ENCODE data around the gene SPRED1.
A peak's percentile ranks its signal among the peaks of the same experiment; 100 is the strongest.
"Not testable (repeated sequence)": the region's sequence is repeated elsewhere in the genome, so short reads cannot be mapped to it uniquely, and the experiment has no call there.

Gene SPRED1

DNA sequence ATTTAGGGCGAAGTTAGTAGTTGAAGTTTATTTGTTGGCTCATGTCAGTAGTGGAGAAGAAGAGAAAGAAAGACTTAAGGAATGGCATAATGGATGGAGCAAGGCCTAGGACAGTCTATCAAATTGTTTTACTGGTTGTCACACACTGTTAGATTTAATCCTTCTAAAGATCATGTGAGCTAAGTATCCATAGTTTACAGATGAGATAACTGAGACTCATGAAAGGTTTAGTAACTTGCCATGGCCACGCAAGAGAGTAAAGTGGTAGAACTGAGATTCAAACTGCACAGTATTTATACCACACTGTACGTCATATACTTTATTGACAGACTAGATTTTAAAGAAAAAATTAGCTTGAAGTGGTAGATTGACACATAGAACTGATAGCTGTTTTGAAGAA is 11.4 kb downstream of the SPRED1 start:
- Histone ChIP-seq H3K4me3 (ENCODE audit: low read length) (no peak overlapping the region), H3K9me3 (replicated peaks; ENCODE audit: low read length) (no peaks in the 10 kb centered on the region), H3K4me2 (ENCODE audit: low read length) (peak overlapping the region; percentile 22), H3K9ac (ENCODE audit: low read depth, low read length) (no peak overlapping the region), H3K27me3 (ENCODE audit: control insufficient read depth, insufficient read depth, low read length) (no peaks in the 10 kb centered on the region), H3K36me3 (ENCODE audit: insufficient read depth, low read length) (no peaks in the 10 kb centered on the region), H3K4me1 (ENCODE audit: control insufficient read depth, insufficient read depth, low read length) (peaks cover 51% of the 10 kb centered on the region)

DNA sequence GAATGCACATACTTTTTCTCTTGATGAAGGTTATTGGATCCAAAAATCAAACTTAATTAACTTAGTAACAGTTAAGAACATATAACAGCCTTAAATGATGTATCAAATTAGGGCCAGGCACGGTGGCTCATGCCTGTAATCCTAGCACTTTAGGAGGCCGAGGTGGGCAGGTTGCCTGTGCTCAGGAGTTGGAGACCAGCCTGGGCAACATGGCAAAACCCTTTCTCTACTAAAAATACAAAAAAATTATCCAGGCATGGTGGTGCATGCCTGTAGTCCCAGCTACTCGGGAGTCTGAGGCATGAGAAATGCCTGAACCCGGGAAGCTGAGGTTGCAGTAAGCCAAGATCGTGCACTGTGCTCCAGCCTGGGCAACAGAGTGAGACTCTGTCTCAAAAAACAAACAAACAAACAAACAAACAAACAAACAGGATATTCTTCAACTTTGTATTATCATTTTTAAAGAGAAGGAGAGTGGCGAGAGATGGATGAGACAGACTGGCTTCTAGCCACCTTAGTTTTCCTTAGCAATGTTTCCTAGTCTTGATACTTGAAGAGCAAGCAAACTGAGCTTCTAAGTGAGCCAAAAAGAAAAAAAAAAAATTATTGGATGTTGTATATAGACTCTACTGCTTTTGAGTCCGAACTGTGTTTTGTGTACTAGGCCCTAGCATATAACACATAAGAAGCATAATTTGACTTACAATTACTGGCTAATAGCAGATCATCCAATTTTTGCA is 13.8 kb downstream of the SPRED1 start:
- Histone ChIP-seq H3K4me2 (ENCODE audit: low read length) (peak overlapping the region; percentile 76), H3K27me3 (ENCODE audit: control insufficient read depth, insufficient read depth, low read length) (no peaks in the 10 kb centered on the region), H3K4me3 (ENCODE audit: low read length) (peak overlapping the region; percentile 55), H3K4me1 (ENCODE audit: control insufficient read depth, insufficient read depth, low read length) (peaks cover 43% of the 10 kb centered on the region), H3K9ac (ENCODE audit: low read depth, low read length) (peak overlapping the region; percentile 52), H3K36me3 (ENCODE audit: insufficient read depth, low read length) (no peaks in the 10 kb centered on the region), H3K9me3 (replicated peaks; ENCODE audit: low read length) (no peaks in the 10 kb centered on the region)

- peaks cover 43% of the 10 kb centered on the region for H3K4me1 ChIP-seq (ENCODE audit: control insufficient read depth, insufficient read depth, low read length)
- peak overlapping the region; percentile 52 for H3K9ac ChIP-seq (ENCODE audit: low read depth, low read length)
- no peaks in the 10 kb centered on the region for H3K27me3 ChIP-seq (ENCODE audit: control insufficient read depth, insufficient read depth, low read length)
- peak overlapping the region; percentile 55 for H3K4me3 ChIP-seq (ENCODE audit: low read length)
- H3K9me3 ChIP-seq (replicated peaks; ENCODE audit: low read length) = no peaks in the 10 kb centered on the region
- H3K4me2 ChIP-seq (ENCODE audit: low read length) = peak overlapping the region; percentile 76
- H3K36me3 ChIP-seq (ENCODE audit: insufficient read depth, low read length) = no peaks in the 10 kb centered on the region
Measured at GRCh38 chr15:38267421-38268022, 14.9 kb downstream of the SPRED1 start.

DNA sequence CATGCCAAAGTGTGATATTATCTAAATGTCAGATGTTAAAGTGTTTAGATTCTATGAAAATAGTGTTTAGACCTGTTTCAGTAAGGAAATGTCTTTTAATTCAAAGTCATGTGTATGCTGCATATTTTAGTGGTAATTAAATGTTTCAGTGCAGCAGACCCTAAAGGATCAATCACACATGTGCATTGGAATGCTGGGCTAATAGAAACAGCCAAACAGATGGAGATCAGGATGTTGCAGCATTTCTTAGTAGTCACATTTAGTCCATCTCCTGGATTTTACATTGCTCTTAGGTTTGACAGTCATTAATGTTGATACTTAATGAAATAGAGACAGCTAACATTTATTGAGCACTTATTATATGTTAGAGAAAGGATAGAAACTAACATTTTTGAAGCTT is 18.5 kb downstream of the SPRED1 start:
- H3K9ac ChIP-seq (ENCODE audit: low read depth, low read length) = no peak overlapping the region
- no peaks in the 10 kb centered on the region for H3K36me3 ChIP-seq (ENCODE audit: insufficient read depth, low read length)
- no peak overlapping the region for H3K4me3 ChIP-seq (ENCODE audit: low read length)
- no peaks in the 10 kb centered on the region for H3K9me3 ChIP-seq (replicated peaks; ENCODE audit: low read length)
- peaks cover 37% of the 10 kb centered on the region for H3K4me1 ChIP-seq (ENCODE audit: control insufficient read depth, insufficient read depth, low read length)
- no peaks in the 10 kb centered on the region for H3K27me3 ChIP-seq (ENCODE audit: control insufficient read depth, insufficient read depth, low read length)
- no peak overlapping the region for H3K4me2 ChIP-seq (ENCODE audit: low read length)

DNA sequence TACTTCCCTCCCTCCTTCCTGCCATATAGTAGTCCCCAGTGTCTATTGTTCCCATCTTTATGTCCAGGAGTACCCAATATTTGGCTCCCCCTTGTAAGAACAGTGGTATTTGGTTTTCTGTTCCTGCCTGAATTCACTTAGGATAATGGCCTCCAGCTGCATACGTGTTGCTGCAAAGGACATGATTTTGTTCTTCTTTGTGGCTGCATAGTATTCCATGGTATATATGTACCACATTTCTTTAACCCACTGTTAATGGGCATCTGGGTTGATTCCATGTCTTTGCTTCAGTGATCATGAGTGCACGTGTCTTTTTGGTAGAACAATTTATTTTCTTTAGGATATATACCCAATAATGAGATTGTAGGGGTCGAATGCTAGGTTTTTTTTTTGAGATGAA is 19.3 kb downstream of the SPRED1 start:
- peaks cover 37% of the 10 kb centered on the region for H3K4me1 ChIP-seq (ENCODE audit: control insufficient read depth, insufficient read depth, low read length)

DNA sequence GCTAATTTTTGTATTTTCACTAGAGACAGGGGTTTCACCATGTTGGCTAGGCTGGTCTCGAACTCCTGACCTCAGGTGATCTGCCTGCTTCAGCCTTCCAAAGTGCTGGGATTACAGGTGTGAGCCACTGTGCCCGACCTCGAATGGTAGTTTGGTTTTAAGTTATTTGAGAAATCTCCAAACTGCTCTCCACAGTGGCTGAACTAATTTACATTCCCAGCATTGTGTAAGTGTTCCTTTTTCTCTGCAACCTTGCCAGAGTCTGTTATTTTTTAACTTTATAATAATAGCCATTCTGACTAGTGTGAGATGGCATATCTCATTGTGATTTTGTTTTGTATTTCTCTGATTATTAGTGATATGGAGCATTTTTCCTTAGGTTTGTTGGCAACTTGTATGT is 19.8 kb downstream of the SPRED1 start:
- H3K27me3 ChIP-seq (ENCODE audit: control insufficient read depth, insufficient read depth, low read length); H3K9ac ChIP-seq (ENCODE audit: low read depth, low read length); H3K4me3 ChIP-seq (ENCODE audit: low read length); H3K9me3 ChIP-seq (replicated peaks; ENCODE audit: low read length); H3K4me2 ChIP-seq (ENCODE audit: low read length); H3K36me3 ChIP-seq (ENCODE audit: insufficient read depth, low read length): not testable (repeated sequence)
- peaks cover 33% of the 10 kb centered on the region for H3K4me1 ChIP-seq (ENCODE audit: control insufficient read depth, insufficient read depth, low read length)

More for the DNA sequence above, 19.3 kb downstream of the SPRED1 start:
- no peak overlapping the region for H3K4me2 ChIP-seq (ENCODE audit: low read length)
- H3K4me3 ChIP-seq (ENCODE audit: low read length) = no peak overlapping the region
- H3K27me3 ChIP-seq (ENCODE audit: control insufficient read depth, insufficient read depth, low read length) = no peaks in the 10 kb centered on the region
- no peaks in the 10 kb centered on the region for H3K9me3 ChIP-seq (replicated peaks; ENCODE audit: low read length)
- no peak overlapping the region for H3K9ac ChIP-seq (ENCODE audit: low read depth, low read length)
- H3K36me3 ChIP-seq (ENCODE audit: insufficient read depth, low read length) = no peaks in the 10 kb centered on the region

- peaks cover 22% of the 10 kb centered on the region for H3K4me1 ChIP-seq (ENCODE audit: control insufficient read depth, insufficient read depth, low read length)
- H3K9me3 ChIP-seq (replicated peaks; ENCODE audit: low read length) = no peaks in the 10 kb centered on the region
- no peak overlapping the region for H3K4me3 ChIP-seq (ENCODE audit: low read length)
- no peaks in the 10 kb centered on the region for H3K36me3 ChIP-seq (ENCODE audit: insufficient read depth, low read length)
- H3K9ac ChIP-seq (ENCODE audit: low read depth, low read length) = no peak overlapping the region
- H3K4me2 ChIP-seq (ENCODE audit: low read length) = no peak overlapping the region
- no peaks in the 10 kb centered on the region for H3K27me3 ChIP-seq (ENCODE audit: control insufficient read depth, insufficient read depth, low read length)
Measured at GRCh38 chr15:38274135-38274534, 21.5 kb downstream of the SPRED1 start.

DNA sequence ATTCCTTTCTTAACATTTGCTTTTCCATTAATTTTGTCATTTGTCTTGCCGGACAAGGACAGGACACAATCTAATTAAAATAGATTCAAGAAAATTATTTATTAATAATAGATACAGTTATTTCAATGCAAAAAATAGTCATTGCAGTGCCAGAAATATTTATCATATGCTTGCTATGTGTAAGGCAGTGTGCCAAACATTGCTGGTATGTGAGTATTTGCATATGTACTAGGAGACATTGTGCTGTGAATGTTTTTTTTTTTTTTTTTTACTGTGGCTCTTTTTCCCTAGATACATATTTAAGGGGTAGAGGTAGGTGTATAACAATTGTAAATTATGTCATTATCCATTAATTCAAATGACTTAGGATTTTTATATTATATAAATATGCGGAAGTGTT is 23.3 kb downstream of the SPRED1 start:
- peaks cover 22% of the 10 kb centered on the region for H3K4me1 ChIP-seq (ENCODE audit: control insufficient read depth, insufficient read depth, low read length)
- H3K4me2 ChIP-seq (ENCODE audit: low read length) = peak overlapping the region; percentile 2
- H3K4me3 ChIP-seq (ENCODE audit: low read length) = no peak overlapping the region
- no peaks in the 10 kb centered on the region for H3K9me3 ChIP-seq (replicated peaks; ENCODE audit: low read length)
- H3K9ac ChIP-seq (ENCODE audit: low read depth, low read length) = no peak overlapping the region
- H3K36me3 ChIP-seq (ENCODE audit: insufficient read depth, low read length) = no peaks in the 10 kb centered on the region
- no peaks in the 10 kb centered on the region for H3K27me3 ChIP-seq (ENCODE audit: control insufficient read depth, insufficient read depth, low read length)

DNA sequence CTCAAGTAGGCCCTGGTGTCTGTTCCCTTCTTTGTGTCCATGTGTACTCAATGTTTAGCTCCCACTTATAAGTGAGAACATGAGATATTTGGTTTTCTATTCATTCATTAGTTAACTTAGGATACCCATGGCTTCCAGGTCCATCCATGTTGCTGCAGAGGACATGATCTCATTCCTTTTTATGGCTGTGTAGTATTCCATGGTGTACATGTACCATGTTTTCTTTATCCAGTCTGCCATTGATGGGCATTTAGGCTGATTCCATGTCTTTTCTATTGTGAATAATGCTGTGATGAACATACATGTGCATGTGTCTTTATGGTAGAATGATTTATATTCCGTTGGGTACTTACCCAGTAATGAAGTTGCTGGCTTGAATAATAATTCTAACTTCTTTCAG is 24.6 kb downstream of the SPRED1 start:
- H3K4me1 ChIP-seq (ENCODE audit: control insufficient read depth, insufficient read depth, low read length) = peaks cover 22% of the 10 kb centered on the region
- not testable (repeated sequence) for H3K9me3 ChIP-seq (replicated peaks; ENCODE audit: low read length); H3K27me3 ChIP-seq (ENCODE audit: control insufficient read depth, insufficient read depth, low read length); H3K9ac ChIP-seq (ENCODE audit: low read depth, low read length); H3K4me2 ChIP-seq (ENCODE audit: low read length); H3K36me3 ChIP-seq (ENCODE audit: insufficient read depth, low read length); H3K4me3 ChIP-seq (ENCODE audit: low read length)

GRCh38 chr15:38281031-38281430 is 28.4 kb downstream of the SPRED1 start:
- no peaks in the 10 kb centered on the region for H3K36me3 ChIP-seq (ENCODE audit: insufficient read depth, low read length)
- H3K4me3 ChIP-seq (ENCODE audit: low read length) = no peak overlapping the region
- H3K4me2 ChIP-seq (ENCODE audit: low read length) = no peak overlapping the region
- no peaks in the 10 kb centered on the region for H3K9me3 ChIP-seq (replicated peaks; ENCODE audit: low read length)
- peaks cover 9% of the 10 kb centered on the region for H3K4me1 ChIP-seq (ENCODE audit: control insufficient read depth, insufficient read depth, low read length)
- no peaks in the 10 kb centered on the region for H3K27me3 ChIP-seq (ENCODE audit: control insufficient read depth, insufficient read depth, low read length)
- H3K9ac ChIP-seq (ENCODE audit: low read depth, low read length) = no peak overlapping the region

DNA sequence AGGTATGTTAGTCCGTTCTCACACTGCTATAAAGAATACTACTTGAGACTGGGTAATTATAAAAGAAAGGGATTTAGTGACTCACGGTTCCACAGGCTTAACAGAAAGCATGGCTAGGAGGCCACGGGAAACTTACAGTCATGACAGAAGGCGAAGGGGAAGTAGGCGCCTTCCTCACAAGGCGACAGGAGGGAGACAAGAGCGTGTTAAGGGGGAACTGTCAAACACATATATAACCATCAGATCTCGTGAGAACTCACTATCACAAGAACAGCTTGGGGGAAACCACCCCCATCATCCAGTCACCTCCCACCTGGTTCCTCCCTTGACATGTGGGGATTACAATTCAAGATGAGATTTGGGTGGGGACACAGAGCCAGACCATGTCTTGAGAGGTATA is 30.4 kb downstream of the SPRED1 start:
- no peak overlapping the region for H3K9ac ChIP-seq (ENCODE audit: low read depth, low read length)
- no peaks in the 10 kb centered on the region for H3K36me3 ChIP-seq (ENCODE audit: insufficient read depth, low read length)
- no peak overlapping the region for H3K4me2 ChIP-seq (ENCODE audit: low read length)
- no peaks in the 10 kb centered on the region for H3K27me3 ChIP-seq (ENCODE audit: control insufficient read depth, insufficient read depth, low read length)
- H3K4me3 ChIP-seq (ENCODE audit: low read length) = no peak overlapping the region
- H3K9me3 ChIP-seq (replicated peaks; ENCODE audit: low read length) = no peaks in the 10 kb centered on the region
- H3K4me1 ChIP-seq (ENCODE audit: control insufficient read depth, insufficient read depth, low read length) = no peaks in the 10 kb centered on the region

DNA sequence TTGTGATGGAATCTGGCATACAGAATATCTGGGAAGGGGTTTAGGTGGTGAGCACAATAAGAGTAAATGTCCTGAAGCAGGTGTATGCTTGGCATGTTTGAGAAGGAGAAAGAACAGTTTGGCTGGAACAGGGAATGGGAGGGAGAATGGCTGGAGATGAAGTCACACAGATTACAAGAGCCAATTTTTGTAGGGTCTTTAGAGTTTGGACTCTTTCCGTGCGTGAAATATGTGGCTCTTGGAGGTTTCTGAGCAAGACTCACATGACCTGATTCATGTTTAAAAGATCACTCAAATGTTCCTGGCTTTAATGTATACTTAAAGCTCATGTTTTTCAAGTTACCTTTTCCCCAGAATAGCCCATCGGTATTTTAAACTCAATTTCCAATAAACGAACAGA is 32.8 kb downstream of the SPRED1 start:
- no peaks in the 10 kb centered on the region for H3K27me3 ChIP-seq (ENCODE audit: control insufficient read depth, insufficient read depth, low read length)
- no peak overlapping the region for H3K4me3 ChIP-seq (ENCODE audit: low read length)
- no peak overlapping the region for H3K9ac ChIP-seq (ENCODE audit: low read depth, low read length)
- H3K36me3 ChIP-seq (ENCODE audit: insufficient read depth, low read length) = peaks cover 8% of the 10 kb centered on the region
- no peak overlapping the region for H3K4me2 ChIP-seq (ENCODE audit: low read length)
- H3K9me3 ChIP-seq (replicated peaks; ENCODE audit: low read length) = no peaks in the 10 kb centered on the region
- H3K4me1 ChIP-seq (ENCODE audit: control insufficient read depth, insufficient read depth, low read length) = no peaks in the 10 kb centered on the region
